Measurements from ENCODE around the gene TMIE. TPM values are rescaled to one million over a fixed set of nuclear protein-coding genes. Genes with fewer than 3 reads are reported as not detected.
"Not testable (repeated sequence)": the region's sequence is repeated elsewhere in the genome, so short reads cannot be mapped to it uniquely, and the experiment has no call there.

Gene TMIE
- polyA plus RNA-seq, 3 donors: not detected

- H3K36me3 Mint-ChIP-seq: peaks cover 0 to 6% of the 10 kb centered on the region in 2 donors
- Histone ChIP-seq H3K27me3 (ENCODE audit: control insufficient read depth in 2 of 2, insufficient read depth in 2 of 2, low read length in 2 of 2) (peaks cover 8 to 27% of the 10 kb centered on the region in 2 donors), H3K27ac (ENCODE audit: low read depth in 1 of 2, low read length in 2 of 2) (no peak overlapping the region), H3K9ac (ENCODE audit: insufficient read depth, low read length, poor library complexity, severe bottlenecking) (no peak overlapping the region), H3K4me1 (ENCODE audit: control insufficient read depth in 1 of 2, insufficient read depth in 2 of 2, low read length in 2 of 2) (peaks cover 22 to 28% of the 10 kb centered on the region in 2 donors), H3K36me3 (replicated peaks in 1 of 2; ENCODE audit: control insufficient read depth in 1 of 2, insufficient read depth in 2 of 2, low read length in 2 of 2) (no peaks in the 10 kb centered on the region), H3K4me2 (replicated peaks; ENCODE audit: extremely low read depth, low read length, poor library complexity, severe bottlenecking) (no peak overlapping the region), H3K9me3 (replicated peaks in 1 of 2; ENCODE audit: control insufficient read depth in 1 of 2, insufficient read depth in 1 of 2, low read length in 2 of 2) (no peaks in the 10 kb centered on the region), H2AFZ (ENCODE audit: insufficient read depth, low read depth, low read length, poor library complexity, severe bottlenecking) (no peak overlapping the region), H4K20me1 (ENCODE audit: insufficient read depth, low read length) (peaks cover 9% of the 10 kb centered on the region), H3K79me2 (ENCODE audit: insufficient read depth, low read length) (no peaks in the 10 kb centered on the region), H3K4me3 (replicated peaks in 1 of 3; ENCODE audit: low read depth in 2 of 3, low read length in 3 of 3) (no peak overlapping the region)
- H3K4me3 Mint-ChIP-seq: peak overlapping the region in 1 of 2 donors; percentile 76
- no peak for DNase-seq
- H3K27ac Mint-ChIP-seq: peak overlapping the region in 2 of 7 donors; percentile 48 to 62
- intact Hi-C loops (cut with micrococcal nuclease): loop anchor here in 1 of 2 donors (10.0 kb wide), 1 partner anchor 622 kb away; no protein-coding TSS in a partner anchor
- H3K4me1 Mint-ChIP-seq: peaks cover 26% of the 10 kb centered on the region
- H3K27me3 Mint-ChIP-seq (ENCODE audit: low read depth in 3 of 3): peaks cover 30 to 44% (median 42%) of the 10 kb centered on the region in 3 donors
- 89% methylated on average over 1 of the region's 4 CpGs for WGBS (ENCODE audit: insufficient coverage)
- H3K9me3 Mint-ChIP-seq: peaks cover 0 to 4% (median 0%) of the 10 kb centered on the region in 7 donors
- TF ChIP-seq CTCF (IDR thresholded peaks at IDR 0.05): no peak
Observed at GRCh38 chr3:46702246-46703012, 1.2 kb downstream of the TMIE start.

GRCh38 chr3:46703013-46703520 lies 1.9 kb downstream of the TMIE start:
- DNase-seq: no peak
- H3K4me2 ChIP-seq (replicated peaks; ENCODE audit: extremely low read depth, low read length, poor library complexity, severe bottlenecking): no peak overlapping the region
- peaks cover 8 to 27% of the 10 kb centered on the region in 2 donors for H3K27me3 ChIP-seq (ENCODE audit: control insufficient read depth in 2 of 2, insufficient read depth in 2 of 2, low read length in 2 of 2)
- intact Hi-C loops (cut with micrococcal nuclease): loop anchor here in 1 of 2 donors (10.0 kb wide), 1 partner anchor 622 kb away; no protein-coding TSS in a partner anchor
- no peak overlapping the region for H3K27ac ChIP-seq (ENCODE audit: low read depth in 1 of 2, low read length in 2 of 2)
- Mint-ChIP-seq H3K27ac (no peak overlapping the region), H3K27me3 (ENCODE audit: low read depth in 3 of 3) (peaks cover 30 to 44% (median 42%) of the 10 kb centered on the region in 3 donors), H3K4me1 (peaks cover 26% of the 10 kb centered on the region), H3K4me3 (no peak overlapping the region), H3K9me3 (peaks cover 0 to 4% (median 0%) of the 10 kb centered on the region in 7 donors), H3K36me3 (peaks cover 0 to 6% of the 10 kb centered on the region in 2 donors)
- H3K9me3 ChIP-seq (replicated peaks in 1 of 2; ENCODE audit: control insufficient read depth in 1 of 2, insufficient read depth in 1 of 2, low read length in 2 of 2): no peaks in the 10 kb centered on the region
- H2AFZ ChIP-seq (ENCODE audit: insufficient read depth, low read depth, low read length, poor library complexity, severe bottlenecking): no peak overlapping the region
- 94% methylated on average over 2 of the region's 4 CpGs for WGBS (ENCODE audit: insufficient coverage)
- no peaks in the 10 kb centered on the region for H3K79me2 ChIP-seq (ENCODE audit: insufficient read depth, low read length)
- H3K4me1 ChIP-seq (ENCODE audit: control insufficient read depth in 1 of 2, insufficient read depth in 2 of 2, low read length in 2 of 2): peaks cover 22 to 28% of the 10 kb centered on the region in 2 donors
- no peak overlapping the region for H3K4me3 ChIP-seq (replicated peaks in 1 of 3; ENCODE audit: low read depth in 2 of 3, low read length in 3 of 3)
- H3K9ac ChIP-seq (ENCODE audit: insufficient read depth, low read length, poor library complexity, severe bottlenecking): no peak overlapping the region
- H4K20me1 ChIP-seq (ENCODE audit: insufficient read depth, low read length): peaks cover 9% of the 10 kb centered on the region
- H3K36me3 ChIP-seq (replicated peaks in 1 of 2; ENCODE audit: control insufficient read depth in 1 of 2, insufficient read depth in 2 of 2, low read length in 2 of 2): no peaks in the 10 kb centered on the region
- no peak for TF ChIP-seq CTCF (IDR thresholded peaks at IDR 0.05)

GRCh38 chr3:46704346-46704745 lies 3.2 kb downstream of the TMIE start:
- peaks cover 22% of the 10 kb centered on the region for H3K4me1 Mint-ChIP-seq
- not testable (repeated sequence) for H3K9me3 Mint-ChIP-seq; H3K36me3 Mint-ChIP-seq; H3K27ac Mint-ChIP-seq; H3K4me2 ChIP-seq (replicated peaks; ENCODE audit: extremely low read depth, low read length, poor library complexity, severe bottlenecking); H3K79me2 ChIP-seq (ENCODE audit: insufficient read depth, low read length); DNase-seq; H3K9ac ChIP-seq (ENCODE audit: insufficient read depth, low read length, poor library complexity, severe bottlenecking); H3K4me3 Mint-ChIP-seq; H2AFZ ChIP-seq (ENCODE audit: insufficient read depth, low read depth, low read length, poor library complexity, severe bottlenecking); H3K4me3 ChIP-seq (replicated peaks in 1 of 3; ENCODE audit: low read depth in 2 of 3, low read length in 3 of 3); H4K20me1 ChIP-seq (ENCODE audit: insufficient read depth, low read length); H3K27ac ChIP-seq (ENCODE audit: low read depth in 1 of 2, low read length in 2 of 2); H3K9me3 ChIP-seq (replicated peaks in 1 of 2; ENCODE audit: control insufficient read depth in 1 of 2, insufficient read depth in 1 of 2, low read length in 2 of 2); H3K36me3 ChIP-seq (replicated peaks in 1 of 2; ENCODE audit: control insufficient read depth in 1 of 2, insufficient read depth in 2 of 2, low read length in 2 of 2)
- 74% methylated on average over 6 of the region's 7 CpGs for WGBS (ENCODE audit: insufficient coverage)
- peaks cover 19 to 23% of the 10 kb centered on the region in 2 donors for H3K4me1 ChIP-seq (ENCODE audit: control insufficient read depth in 1 of 2, insufficient read depth in 2 of 2, low read length in 2 of 2)
- peaks cover 8 to 27% of the 10 kb centered on the region in 2 donors for H3K27me3 ChIP-seq (ENCODE audit: control insufficient read depth in 2 of 2, insufficient read depth in 2 of 2, low read length in 2 of 2)
- peaks cover 30 to 44% (median 42%) of the 10 kb centered on the region in 3 donors for H3K27me3 Mint-ChIP-seq (ENCODE audit: low read depth in 3 of 3)
- intact Hi-C loops (cut with micrococcal nuclease): loop anchor here (2.0 to 10.0 kb wide), 2 partner anchors 190 to 620 kb away; no protein-coding TSS in a partner anchor
